GM12801 (cell line): ENCODE results near the gene SCUBE1.

ENCODE experiments used
- TF ChIP-seq, protein P1 (sequence below): IDR thresholded peaks from one replicate; pipeline ENCODE4 v1.5.1; 2011; ENCODE audit warnings: control low read depth; ENCODE audit not compliant: insufficient read length; ENCODE audit errors: extremely low read depth

Gene SCUBE1

DNA sequence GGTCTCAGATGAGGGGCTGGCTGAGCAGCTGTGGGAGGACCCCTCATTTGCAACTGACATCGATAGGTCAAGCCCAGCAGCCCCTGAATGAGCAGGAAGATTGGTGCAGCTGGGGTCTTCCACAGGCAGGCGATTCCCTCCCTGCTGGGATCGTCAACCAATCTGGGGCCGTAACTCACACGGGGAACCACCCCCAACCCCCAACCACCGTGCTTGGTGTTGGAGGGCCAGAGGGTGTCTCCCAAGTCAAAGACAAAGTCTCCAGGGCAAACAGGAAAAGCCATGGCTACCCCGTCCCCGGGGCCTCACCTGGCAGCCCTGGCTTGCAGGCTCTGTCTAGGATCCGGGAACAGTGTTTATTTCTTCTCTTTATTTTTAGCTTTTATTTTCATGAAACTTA, 26.9 kb upstream of the SCUBE1 start:
- TF ChIP-seq, protein P1, sequence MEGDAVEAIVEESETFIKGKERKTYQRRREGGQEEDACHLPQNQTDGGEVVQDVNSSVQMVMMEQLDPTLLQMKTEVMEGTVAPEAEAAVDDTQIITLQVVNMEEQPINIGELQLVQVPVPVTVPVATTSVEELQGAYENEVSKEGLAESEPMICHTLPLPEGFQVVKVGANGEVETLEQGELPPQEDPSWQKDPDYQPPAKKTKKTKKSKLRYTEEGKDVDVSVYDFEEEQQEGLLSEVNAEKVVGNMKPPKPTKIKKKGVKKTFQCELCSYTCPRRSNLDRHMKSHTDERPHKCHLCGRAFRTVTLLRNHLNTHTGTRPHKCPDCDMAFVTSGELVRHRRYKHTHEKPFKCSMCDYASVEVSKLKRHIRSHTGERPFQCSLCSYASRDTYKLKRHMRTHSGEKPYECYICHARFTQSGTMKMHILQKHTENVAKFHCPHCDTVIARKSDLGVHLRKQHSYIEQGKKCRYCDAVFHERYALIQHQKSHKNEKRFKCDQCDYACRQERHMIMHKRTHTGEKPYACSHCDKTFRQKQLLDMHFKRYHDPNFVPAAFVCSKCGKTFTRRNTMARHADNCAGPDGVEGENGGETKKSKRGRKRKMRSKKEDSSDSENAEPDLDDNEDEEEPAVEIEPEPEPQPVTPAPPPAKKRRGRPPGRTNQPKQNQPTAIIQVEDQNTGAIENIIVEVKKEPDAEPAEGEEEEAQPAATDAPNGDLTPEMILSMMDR: no peak

DNA sequence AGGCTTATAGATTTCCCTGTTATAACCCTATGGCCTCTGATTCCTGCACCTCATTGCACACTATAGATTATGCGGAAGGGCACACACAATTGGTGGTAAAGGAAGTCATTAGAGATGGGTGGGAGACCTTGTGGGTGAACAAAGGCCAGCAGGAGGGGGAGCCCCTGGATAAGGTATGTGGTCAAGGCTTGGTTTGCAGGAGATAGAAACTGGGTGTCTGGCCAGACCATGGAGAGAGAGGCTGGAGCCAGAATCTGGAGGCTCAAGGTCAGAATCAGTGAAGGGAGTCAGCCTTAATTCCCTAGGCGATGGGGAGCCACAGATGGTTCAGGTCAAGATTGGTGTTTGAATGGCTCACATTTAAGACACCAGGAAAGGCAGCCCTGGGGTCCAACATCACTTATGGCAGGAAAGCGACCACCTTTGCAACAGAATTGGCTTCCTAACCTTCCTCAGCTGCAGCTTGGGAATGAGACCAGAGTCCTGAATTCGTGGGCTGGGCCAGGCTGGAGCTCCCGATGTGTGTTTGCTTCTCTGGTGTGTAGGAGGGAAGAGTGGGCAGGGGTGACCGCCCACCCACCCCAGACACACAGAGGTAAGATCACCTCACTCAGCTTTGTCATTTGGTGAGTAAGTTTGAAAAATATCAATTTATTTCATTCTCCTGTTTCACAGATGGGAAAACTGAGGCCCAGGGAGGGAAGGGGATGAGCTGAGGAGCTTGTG, 22.7 kb upstream of the SCUBE1 start:
- TF ChIP-seq, protein P1: no peak

DNA sequence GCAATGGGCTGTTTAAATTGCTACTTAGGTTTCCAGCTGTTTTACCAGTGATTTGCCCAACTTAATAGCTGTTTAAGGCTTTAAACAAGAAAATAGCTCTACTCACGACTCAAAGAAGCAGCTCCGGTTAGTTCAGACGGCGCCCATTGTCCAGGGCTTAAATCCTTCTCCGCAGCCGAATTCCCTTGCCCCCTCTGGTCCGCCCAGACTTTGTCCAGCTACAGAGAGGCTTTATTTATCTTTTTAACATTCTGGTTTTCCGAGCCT, 20.9 kb upstream of the SCUBE1 start:
- TF ChIP-seq, protein P1: no peak

DNA sequence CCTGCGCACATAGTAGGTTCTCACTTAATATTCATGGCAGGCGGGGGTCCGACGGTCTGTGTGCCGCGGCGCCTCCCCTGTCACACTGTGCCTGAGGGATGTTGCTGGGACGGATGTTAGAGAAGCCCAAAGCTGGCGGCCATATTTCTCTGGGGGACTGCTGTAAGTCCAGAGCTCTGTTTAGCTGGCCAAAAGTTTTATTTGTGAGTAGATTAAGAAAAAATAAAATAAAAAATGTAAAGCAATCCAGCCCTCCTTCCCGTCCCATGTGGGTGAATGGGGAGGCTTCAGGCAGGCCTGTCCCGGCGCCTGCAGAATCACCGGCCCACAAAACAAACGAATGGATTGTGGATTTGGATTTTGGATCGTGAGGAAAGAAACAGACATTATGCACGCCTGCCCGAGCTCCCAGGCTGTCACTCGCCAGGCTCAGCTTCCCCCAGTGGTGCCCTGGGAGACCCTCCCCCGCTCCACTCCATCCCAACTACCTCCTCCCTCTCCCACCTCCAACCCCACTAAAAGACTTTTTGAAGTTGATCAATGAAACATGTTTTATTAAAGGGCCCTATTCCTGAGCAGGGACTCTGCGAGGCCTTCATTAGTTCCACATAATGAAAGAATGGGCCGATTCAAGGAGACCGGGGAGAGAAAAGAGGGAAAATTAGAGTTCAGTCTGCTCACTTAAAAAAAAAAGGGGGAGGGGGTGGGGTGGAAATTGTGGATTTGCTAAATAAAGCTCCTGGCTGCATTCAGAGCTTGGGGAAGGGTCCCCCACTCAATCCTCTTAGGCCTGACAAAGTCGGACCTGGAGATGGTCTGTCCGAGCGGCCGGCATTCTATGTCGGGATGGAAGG, 20.4 kb upstream of the SCUBE1 start:
- TF ChIP-seq, protein P1: no peak

DNA sequence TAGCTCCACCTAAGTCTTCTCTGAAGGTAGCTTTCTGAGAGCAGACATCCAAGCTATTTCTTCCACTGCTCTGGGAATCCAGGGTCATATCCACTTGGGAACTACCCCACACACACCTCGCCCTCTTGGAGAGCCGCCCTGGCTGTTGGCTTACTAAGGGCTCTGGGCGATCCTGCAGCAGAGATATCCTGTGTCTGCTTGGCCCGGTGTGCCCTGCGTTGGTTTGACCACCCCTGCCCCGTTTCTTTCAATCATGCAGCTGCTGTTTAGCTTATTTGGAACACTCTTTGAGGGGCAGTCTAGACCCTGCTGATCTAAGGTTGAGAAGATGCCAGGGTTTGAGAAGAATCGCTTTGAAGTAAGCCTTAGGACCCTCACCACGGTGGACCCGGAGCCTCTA, 17.4 kb upstream of the SCUBE1 start:
- TF ChIP-seq, protein P1: no peak

DNA sequence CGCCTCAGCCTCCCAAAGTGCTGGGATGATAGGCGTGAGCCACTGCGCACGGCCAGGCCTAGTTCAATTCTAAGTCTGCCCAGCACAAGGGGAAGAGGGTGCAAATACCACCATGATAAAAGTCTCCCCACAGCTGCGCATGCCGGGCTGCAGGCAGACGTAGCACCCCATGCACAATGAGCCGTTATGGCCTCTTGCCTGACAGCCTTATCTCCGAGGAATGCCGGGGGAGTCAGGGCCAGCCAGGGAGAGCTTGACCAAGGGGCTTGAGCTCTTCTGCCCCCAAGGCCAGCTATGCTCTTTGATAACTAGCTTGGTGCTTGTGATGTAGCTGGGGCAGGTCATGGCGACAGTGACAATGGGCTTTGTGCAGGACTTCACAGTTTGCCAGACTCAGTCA, 13.7 kb upstream of the SCUBE1 start:
- TF ChIP-seq, protein P1: no peak

DNA sequence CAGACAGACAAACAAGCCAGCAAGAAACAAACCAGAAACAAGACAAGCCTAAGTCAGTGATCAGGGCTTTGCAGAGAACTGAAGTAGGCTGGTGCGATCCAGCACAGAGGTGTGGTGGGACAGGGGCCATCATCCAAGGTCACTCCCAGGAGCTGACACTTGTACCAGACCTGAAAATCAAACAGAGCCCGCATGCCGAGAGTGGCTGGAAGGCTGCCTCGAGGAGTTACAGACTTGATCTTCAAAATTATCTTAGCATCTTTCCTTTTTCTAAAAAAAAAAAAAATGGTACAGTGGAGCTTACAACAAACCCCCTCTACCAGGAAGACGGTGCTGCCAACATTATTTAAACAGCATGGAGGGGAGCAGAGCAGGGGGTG, 8.8 kb upstream of the SCUBE1 start:
- TF ChIP-seq, protein P1: no peak
